NOMO-1 treated with dmso at 0.1 percent for 144 hours (cell line): ENCODE data around the gene BMERB1.
"Not testable (repeated sequence)": the region's sequence is repeated elsewhere in the genome, so short reads cannot be mapped to it uniquely, and the experiment has no call there.

Experiments used
- DNase-seq: peaks from one replicate; lab custom pipeline; 2025; ENCODE audit not compliant: unreplicated experiment; lab: John Stamatoyannopoulos, UW

Gene BMERB1

GRCh38 chr16:15459791-15460190, 25.4 kb downstream of the BMERB1 start:
- no peak for DNase-seq

GRCh38 chr16:15460601-15461000, 26.2 kb downstream of the BMERB1 start:
- DNase-seq = no peak

- DNase-seq = no peak
Measured at GRCh38 chr16:15461376-15461775, 27.0 kb downstream of the BMERB1 start.

GRCh38 chr16:15464401-15465186, 30.2 kb downstream of the BMERB1 start:
- DNase-seq = no peak

GRCh38 chr16:15466131-15466530, 31.7 kb downstream of the BMERB1 start:
- no peak for DNase-seq

GRCh38 chr16:15466886-15467781, 32.7 kb downstream of the BMERB1 start:
- DNase-seq = no peak

GRCh38 chr16:15476971-15477370, 42.6 kb downstream of the BMERB1 start:
- not testable (repeated sequence) for DNase-seq

- no peak for DNase-seq
Measured at GRCh38 chr16:15477802-15478201, 43.4 kb downstream of the BMERB1 start.

GRCh38 chr16:15482068-15482747, 47.8 kb downstream of the BMERB1 start:
- DNase-seq = no peak

- no peak for DNase-seq
Measured at GRCh38 chr16:15482748-15483298, 48.4 kb downstream of the BMERB1 start.

GRCh38 chr16:15483857-15484256, 49.5 kb downstream of the BMERB1 start:
- DNase-seq = no peak

GRCh38 chr16:15484662-15485061, 50.3 kb downstream of the BMERB1 start:
- DNase-seq = no peak

GRCh38 chr16:15485175-15485574, 50.8 kb downstream of the BMERB1 start:
- no peak for DNase-seq

GRCh38 chr16:15486661-15487060, 52.3 kb downstream of the BMERB1 start:
- no peak for DNase-seq

GRCh38 chr16:15487336-15488284, 53.2 kb downstream of the BMERB1 start:
- no peak for DNase-seq

- DNase-seq = no peak
Measured at GRCh38 chr16:15489016-15489415, 54.6 kb downstream of the BMERB1 start.

- no peak for DNase-seq
Measured at GRCh38 chr16:15490123-15490711, 55.8 kb downstream of the BMERB1 start.

- DNase-seq = no peak
Measured at GRCh38 chr16:15491411-15491810, 57.0 kb downstream of the BMERB1 start.

GRCh38 chr16:15492091-15492740, 57.8 kb downstream of the BMERB1 start:
- DNase-seq = peak; percentile 54
